Parathyroid adenoma (tissue), 2 donors: ENCODE data around the gene TMEM221.

Experiments
- H2AFZ ChIP-seq: fragments of 300-600 bp; sonication (generic); one replicate; pipeline ENCODE4 v1.7.0; 2017; ENCODE audit warnings: antibody characterized with exemption, mild to moderate bottlenecking
- H3K27ac ChIP-seq: fragments of 300-600 bp; sonication (generic); one replicate; pipeline ENCODE4 v1.7.0; 2017
- H3K27me3 ChIP-seq: fragments of 300-600 bp; sonication (generic); one replicate; pipeline ENCODE4 v1.7.0; 2017; ENCODE audit warnings: low read length; ENCODE audit not compliant: control insufficient read depth, insufficient read depth
- H3K36me3 ChIP-seq: fragments of 300-600 bp; sonication (generic); one replicate; pipeline ENCODE4 v1.7.0; 2017; ENCODE audit warnings: low read length; ENCODE audit not compliant: control insufficient read depth, insufficient read depth
- H3K4me1 ChIP-seq: fragments of 300-600 bp; sonication (generic); one replicate; pipeline ENCODE4 v1.7.0; 2017; ENCODE audit warnings: control low read depth
- H3K4me2 ChIP-seq: fragments of 300-600 bp; sonication (generic); one replicate; pipeline ENCODE4 v1.7.0; 2017; ENCODE audit warnings: low read length
- H3K4me3 ChIP-seq: fragments of 300-600 bp; sonication (generic); one replicate; pipeline ENCODE4 v1.7.0; 2017; ENCODE audit warnings: low read depth, low read length
- H3K79me2 ChIP-seq: fragments of 300-600 bp; sonication (generic); one replicate; pipeline ENCODE4 v1.7.0; 2017; ENCODE audit warnings: control low read depth
- H3K9ac ChIP-seq: fragments of 300-600 bp; sonication (generic); one replicate; pipeline ENCODE4 v1.7.0; 2017; ENCODE audit warnings: mild to moderate bottlenecking
- H3K9me3 ChIP-seq: fragments of 300-600 bp; sonication (generic); one replicate; pipeline ENCODE4 v1.7.0; 2017; ENCODE audit warnings: low read length; ENCODE audit not compliant: control insufficient read depth
- TF ChIP-seq, protein P1 (sequence below): fragments of 300-600 bp; sonication (generic); IDR thresholded peaks from one replicate; pipeline ENCODE4 v1.7.0; 2017; ENCODE audit warnings: antibody characterized with exemption, mild to moderate bottlenecking
- donor health status: primary hyperparathyroidism.

Gene TMEM221

DNA sequence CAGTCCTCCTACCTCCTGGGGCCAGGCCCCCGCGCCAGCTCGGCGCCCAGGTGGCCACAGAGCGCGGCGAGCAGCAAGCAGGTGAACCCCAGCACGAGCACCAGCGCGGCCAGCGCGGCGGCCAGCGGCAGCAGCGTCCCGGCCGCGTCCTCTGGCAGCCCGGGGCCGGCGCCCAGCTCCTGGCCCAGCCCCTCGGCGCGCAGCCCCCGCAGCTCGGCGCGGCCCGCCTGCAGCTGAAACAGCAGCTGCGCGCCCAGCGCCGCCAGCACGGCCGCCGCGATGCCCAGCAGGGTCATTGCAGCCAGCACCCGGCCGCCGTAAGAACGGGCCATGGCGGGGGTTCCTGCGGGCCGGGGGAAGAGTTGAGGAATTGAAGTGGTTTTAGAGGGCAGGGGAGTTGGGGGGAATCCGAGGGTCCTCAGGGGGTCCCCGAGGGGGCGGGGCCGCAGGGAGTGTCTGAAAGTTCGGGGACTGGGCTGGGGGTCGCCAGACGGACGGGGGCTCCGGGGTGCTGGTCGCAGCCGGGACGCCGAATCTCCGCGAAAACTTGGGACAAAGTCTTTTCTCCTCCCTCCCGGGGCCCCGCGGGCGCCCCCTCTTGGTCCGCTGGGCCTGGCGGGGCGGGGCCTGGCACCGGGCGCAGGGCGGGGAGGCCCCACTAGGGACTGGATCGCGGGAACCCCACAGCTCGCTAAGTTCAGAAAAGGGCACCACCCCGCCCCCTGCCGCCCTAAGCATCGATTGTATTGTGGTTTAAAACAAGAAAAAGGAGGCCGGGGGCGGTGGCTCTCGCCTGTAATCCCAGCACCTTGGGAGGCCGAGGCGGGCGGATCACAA lies at the start of gene TMEM221:
Gene TMEM221, minus strand, starts transcription at position 538 of the 837 bp plus-strand sequence. Its CDS starts 206 bp downstream, at position 332.
- H3K4me3 ChIP-seq = peak within 1 kb of the TSS; percentile 60
- no peak within 1 kb of the TSS for H3K9ac ChIP-seq
- TF ChIP-seq, protein P1, sequence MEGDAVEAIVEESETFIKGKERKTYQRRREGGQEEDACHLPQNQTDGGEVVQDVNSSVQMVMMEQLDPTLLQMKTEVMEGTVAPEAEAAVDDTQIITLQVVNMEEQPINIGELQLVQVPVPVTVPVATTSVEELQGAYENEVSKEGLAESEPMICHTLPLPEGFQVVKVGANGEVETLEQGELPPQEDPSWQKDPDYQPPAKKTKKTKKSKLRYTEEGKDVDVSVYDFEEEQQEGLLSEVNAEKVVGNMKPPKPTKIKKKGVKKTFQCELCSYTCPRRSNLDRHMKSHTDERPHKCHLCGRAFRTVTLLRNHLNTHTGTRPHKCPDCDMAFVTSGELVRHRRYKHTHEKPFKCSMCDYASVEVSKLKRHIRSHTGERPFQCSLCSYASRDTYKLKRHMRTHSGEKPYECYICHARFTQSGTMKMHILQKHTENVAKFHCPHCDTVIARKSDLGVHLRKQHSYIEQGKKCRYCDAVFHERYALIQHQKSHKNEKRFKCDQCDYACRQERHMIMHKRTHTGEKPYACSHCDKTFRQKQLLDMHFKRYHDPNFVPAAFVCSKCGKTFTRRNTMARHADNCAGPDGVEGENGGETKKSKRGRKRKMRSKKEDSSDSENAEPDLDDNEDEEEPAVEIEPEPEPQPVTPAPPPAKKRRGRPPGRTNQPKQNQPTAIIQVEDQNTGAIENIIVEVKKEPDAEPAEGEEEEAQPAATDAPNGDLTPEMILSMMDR = peak; percentile 84
- H3K9me3 ChIP-seq = no peaks in the 10 kb centered on the region
- H2AFZ ChIP-seq = peak within 1 kb of the TSS; percentile 84
- no peak within 1 kb of the TSS for H3K27ac ChIP-seq
- no peaks in the 10 kb centered on the region for H3K79me2 ChIP-seq
- no peaks in the 10 kb centered on the region for H3K4me1 ChIP-seq
- no peaks in the 10 kb centered on the region for H3K36me3 ChIP-seq
- no peaks in the 10 kb centered on the region for H3K27me3 ChIP-seq
- H3K4me2 ChIP-seq = peak within 1 kb of the TSS; percentile 90

DNA sequence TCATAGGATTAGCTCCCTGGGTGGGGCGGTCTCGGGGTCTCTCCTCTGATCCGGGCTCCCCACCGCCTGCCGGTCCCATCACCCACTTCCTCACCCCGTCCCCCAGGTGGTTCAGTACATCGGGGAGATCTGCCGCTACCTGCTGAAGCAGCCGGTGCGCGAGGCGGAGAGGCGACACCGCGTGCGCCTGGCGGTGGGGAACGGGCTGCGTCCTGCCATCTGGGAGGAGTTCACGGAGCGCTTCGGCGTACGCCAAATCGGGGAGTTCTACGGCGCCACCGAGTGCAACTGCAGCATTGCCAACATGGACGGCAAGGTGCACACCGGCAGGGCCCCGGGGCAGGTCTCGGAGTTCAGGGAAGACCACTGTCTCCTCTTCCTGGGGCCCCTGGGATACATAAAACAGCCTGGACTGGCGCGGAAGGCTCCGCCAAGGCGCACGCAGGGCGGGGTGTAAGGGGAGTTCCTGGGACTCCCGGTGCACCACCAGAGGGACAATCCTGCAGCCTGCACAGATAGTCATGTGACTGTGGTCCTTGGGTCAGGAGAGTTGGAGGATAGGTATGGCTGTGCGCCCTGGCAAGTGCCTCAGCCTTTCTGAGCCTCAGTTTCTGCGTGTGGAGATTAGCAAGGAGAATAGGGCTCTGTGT lies 48.8 kb upstream of the TMEM221 start:
- H3K9ac ChIP-seq = no peak overlapping the region

DNA sequence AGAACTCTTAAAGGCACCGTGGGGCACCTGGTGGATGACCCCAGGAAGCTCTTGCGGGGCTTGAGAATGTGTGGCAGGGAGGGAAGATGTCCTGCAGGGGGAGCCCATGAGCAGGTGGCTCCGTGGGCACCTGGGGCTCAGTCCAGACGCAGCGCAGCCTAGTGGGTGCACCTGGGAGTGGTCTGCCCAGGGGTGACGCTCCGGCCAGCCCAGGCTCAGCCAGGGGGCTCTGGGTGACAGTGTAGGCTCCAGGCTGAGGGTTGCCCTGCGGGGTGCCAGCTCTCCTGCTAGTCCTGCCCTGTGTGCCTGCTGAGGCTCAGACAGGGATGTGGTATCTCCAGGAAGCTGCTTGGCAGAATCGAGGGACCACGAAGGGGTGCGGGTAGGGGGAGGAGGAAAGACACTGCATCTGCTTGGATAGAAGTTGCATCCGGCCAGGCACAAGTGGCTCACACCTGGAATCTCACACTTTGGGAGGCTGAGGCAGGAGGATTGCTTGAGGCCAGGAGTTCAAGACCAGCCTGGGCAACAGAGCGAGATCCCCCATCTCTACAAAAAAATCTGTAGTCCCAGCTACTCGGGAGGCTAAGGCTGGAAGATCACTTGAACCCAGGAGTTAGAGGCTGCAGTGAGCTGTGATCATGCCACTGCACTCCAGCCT lies 48.0 kb upstream of the TMEM221 start:
- no peak overlapping the region for H3K9ac ChIP-seq
- H3K9me3 ChIP-seq = no peaks in the 10 kb centered on the region
- H3K4me1 ChIP-seq = no peaks in the 10 kb centered on the region
- H3K4me2 ChIP-seq = no peak overlapping the region
- H2AFZ ChIP-seq = no peak overlapping the region
- H3K36me3 ChIP-seq = no peaks in the 10 kb centered on the region
- H3K27me3 ChIP-seq = no peaks in the 10 kb centered on the region
- H3K27ac ChIP-seq = no peak overlapping the region
- H3K4me3 ChIP-seq = no peak overlapping the region
- TF ChIP-seq, protein P1 = peak; percentile 88
- H3K79me2 ChIP-seq = peaks cover 12% of the 10 kb centered on the region

More for the DNA sequence above, 48.8 kb upstream of the TMEM221 start:
- Histone ChIP-seq H3K4me3 (no peak overlapping the region), H3K27me3 (no peaks in the 10 kb centered on the region), H3K4me2 (no peak overlapping the region), H3K79me2 (peaks cover 12% of the 10 kb centered on the region), H3K4me1 (no peaks in the 10 kb centered on the region), H3K9me3 (no peaks in the 10 kb centered on the region), H2AFZ (no peak overlapping the region), H3K27ac (no peak overlapping the region), H3K36me3 (no peaks in the 10 kb centered on the region)
- TF ChIP-seq, protein P1 = no peak

DNA sequence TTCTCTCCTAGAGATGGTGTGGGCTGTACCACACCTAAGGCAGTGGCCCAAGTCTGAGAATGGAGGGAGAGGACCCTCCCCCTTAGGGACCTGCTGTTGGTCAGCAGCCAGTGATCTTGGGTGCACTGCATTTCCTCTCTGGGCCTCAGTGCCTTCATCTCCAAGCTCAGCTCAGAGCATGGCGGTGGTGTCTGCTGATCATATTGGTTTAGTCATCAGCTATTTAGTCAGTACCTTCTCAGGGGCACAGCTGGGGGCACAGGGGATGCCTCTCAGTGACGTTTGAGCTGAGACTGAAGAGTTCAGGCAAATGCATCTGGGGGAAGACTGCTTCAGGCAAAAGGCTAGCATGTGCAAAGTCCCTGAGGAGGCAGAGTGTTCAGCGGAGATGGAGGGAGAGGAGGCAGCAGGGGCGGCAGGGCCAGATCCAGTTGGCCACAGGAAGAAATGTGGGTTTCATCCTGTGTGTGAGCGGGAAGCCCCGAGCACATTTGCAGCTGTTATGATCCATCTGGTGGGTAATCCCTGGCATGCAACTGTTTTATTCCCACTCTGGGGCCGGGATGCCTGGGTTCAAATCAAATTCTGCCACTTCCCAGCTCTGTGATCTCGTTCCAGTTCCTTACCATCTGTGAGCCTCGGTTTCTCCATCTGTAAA lies 47.3 kb upstream of the TMEM221 start:
- Histone ChIP-seq H3K79me2 (peaks cover 11% of the 10 kb centered on the region), H3K4me3 (no peak overlapping the region), H3K27me3 (no peaks in the 10 kb centered on the region), H3K4me2 (no peak overlapping the region), H3K9ac (no peak overlapping the region), H3K36me3 (no peaks in the 10 kb centered on the region), H3K27ac (no peak overlapping the region), H2AFZ (no peak overlapping the region), H3K4me1 (no peaks in the 10 kb centered on the region), H3K9me3 (no peaks in the 10 kb centered on the region)
- TF ChIP-seq, protein P1 = no peak
